Measurements from ENCODE around the gene NXNL2.

- TF ChIP-seq YY1 (IDR thresholded peaks at IDR 0.05; ENCODE audit: insufficient read depth, insufficient read length): no peak
- TF ChIP-seq ZNF274 (IDR thresholded peaks at IDR 0.05; ENCODE audit: low read depth, low read length): no peak
- TF ChIP-seq SUZ12 (IDR thresholded peaks at IDR 0.05; ENCODE audit: extremely low read depth, insufficient read depth, insufficient read length): no peak
These were observed 2.7 kb downstream of the NXNL2 start for GRCh38 chr9:88537761-88538091.
